ENCODE results near the gene VEGFB.
A peak's percentile ranks its signal among the peaks of the same experiment; 100 is the strongest.

Gene VEGFB

GRCh38 chr11:64233913-64234586 is at the start of gene VEGFB:
Gene VEGFB, plus strand, starts transcription at chr11:64234584. Its CDS starts 250 bp downstream, at chr11:64234834.
- peak; percentile 73 for DNase-seq

- no peak for DNase-seq
Observed at GRCh38 chr11:64185175-64185692, 49.1 kb upstream of the VEGFB start.

GRCh38 chr11:64185693-64186491 is 48.5 kb upstream of the VEGFB start, which contains the start of gene STIP1:
Gene STIP1, plus strand, starts transcription at chr11:64186171. Its CDS starts 91 bp downstream, at chr11:64186262.
- peak; percentile 100 for DNase-seq

GRCh38 chr11:64186492-64187165 is 47.8 kb upstream of the VEGFB start:
- DNase-seq: peak; percentile 59

- DNase-seq: no peak
Observed at GRCh38 chr11:64192434-64192833, 42.0 kb upstream of the VEGFB start.

- DNase-seq: no peak
Observed at GRCh38 chr11:64196626-64197025, 37.8 kb upstream of the VEGFB start.

GRCh38 chr11:64198511-64198910 is 35.9 kb upstream of the VEGFB start:
- DNase-seq: no peak

- no peak for DNase-seq
Observed at GRCh38 chr11:64201543-64201942, 32.8 kb upstream of the VEGFB start.

- DNase-seq: no peak
Observed at GRCh38 chr11:64202992-64203391, 31.4 kb upstream of the VEGFB start.

- DNase-seq: no peak
Observed at GRCh38 chr11:64203421-64204079, 30.8 kb upstream of the VEGFB start.

GRCh38 chr11:64204080-64204440 is 30.3 kb upstream of the VEGFB start:
- no peak for DNase-seq

- DNase-seq: peak; percentile 74
Observed at GRCh38 chr11:64204464-64204989, 29.9 kb upstream of the VEGFB start.

- DNase-seq: peak; percentile 88
Observed at GRCh38 chr11:64206457-64207255, 27.7 kb upstream of the VEGFB start, which contains the start of gene FERMT3. Gene FERMT3, plus strand, starts transcription at chr11:64206721. Its CDS starts 644 bp downstream, at chr11:64207365.

- DNase-seq: peak; percentile 87
Observed at GRCh38 chr11:64207256-64208085, 26.9 kb upstream of the VEGFB start.

GRCh38 chr11:64208086-64208795 is 26.1 kb upstream of the VEGFB start:
- no peak for DNase-seq

- DNase-seq: no peak
Observed at GRCh38 chr11:64208796-64209562, 25.4 kb upstream of the VEGFB start.

- DNase-seq: no peak
Observed at GRCh38 chr11:64209563-64209843, 24.9 kb upstream of the VEGFB start.

- DNase-seq: no peak
Observed at GRCh38 chr11:64210301-64211020, 23.9 kb upstream of the VEGFB start.
